CD4-positive, CD25-positive, alpha-beta regulatory T cell (primary cell): Measurements from ENCODE around the gene NUAK1. TPM values are rescaled to one million over a fixed set of nuclear protein-coding genes. Genes with fewer than 3 reads are reported as not detected.

ENCODE experiments used
- ATAC-seq, 2 donors: fragments of 150-1000 bp; cut with Tn5 transposase; one replicate each; pipeline ENCODE4 v1.10.0; 2021; ENCODE audit warnings: low read depth in 2 of 2, moderate number of reproducible peaks in 2 of 2, moderate library complexity in 1 of 2
- DNase-seq, 3 donors: peaks; one replicate each; pipeline versions ENCODE4 v3.0.0 to v3.0.0-alpha.2; 2012 to 2022; ENCODE audit warnings: mixed read lengths in 1 of 3
- H3K27ac ChIP-seq: one replicate; pipeline ENCODE4 v1.7.0; 2013; ENCODE audit warnings: mild to moderate bottlenecking, low read length; ENCODE audit not compliant: insufficient read depth, poor library complexity, severe bottlenecking
- H3K27me3 ChIP-seq: one replicate; pipeline ENCODE4 v1.7.0; 2013; ENCODE audit warnings: low read length; ENCODE audit not compliant: control insufficient read depth, insufficient read depth
- H3K36me3 ChIP-seq: one replicate; pipeline ENCODE4 v1.7.0; 2013; ENCODE audit warnings: mild to moderate bottlenecking, low read length, moderate library complexity; ENCODE audit not compliant: control insufficient read depth, insufficient read depth
- H3K4me1 ChIP-seq: 2 replicates; pipeline ENCODE4 v1.7.0; 2013; ENCODE audit warnings: mild to moderate bottlenecking, low read length; ENCODE audit not compliant: insufficient read depth, control insufficient read depth, poor library complexity, severe bottlenecking
- H3K4me3 ChIP-seq: one replicate; pipeline ENCODE4 v1.7.0; 2013; ENCODE audit warnings: low read depth, mild to moderate bottlenecking, low read length, moderate library complexity
- H3K9me3 ChIP-seq, 2 experiments: 1 replicate in 1 of 2; 2 replicates in 1 of 2; pipeline ENCODE4 v1.7.0; 2013; ENCODE audit warnings: low read length in 2 of 2, mild to moderate bottlenecking in 1 of 2, moderate library complexity in 1 of 2; ENCODE audit not compliant: control insufficient read depth in 2 of 2
- H3K27ac Mint-ChIP-seq, 3 donors: one replicate each; pipeline ENCODE4 v1.8.0; 2020 to 2022; ENCODE audit warnings: mild to moderate bottlenecking in 3 of 3, mixed read lengths in 3 of 3, moderate library complexity in 2 of 3
- H3K27me3 Mint-ChIP-seq: one replicate; pipeline ENCODE4 v1.8.0; 2022; ENCODE audit warnings: mild to moderate bottlenecking, mixed read lengths
- H3K36me3 Mint-ChIP-seq: one replicate; pipeline ENCODE4 v1.8.0; 2020; ENCODE audit warnings: mixed read lengths
- H3K4me1 Mint-ChIP-seq, 4 donors: one replicate each; pipeline ENCODE4 v1.8.0; 2020 to 2022; ENCODE audit warnings: mixed read lengths in 4 of 4, mild to moderate bottlenecking in 1 of 4
- H3K4me3 Mint-ChIP-seq, 4 donors: one replicate each; pipeline ENCODE4 v1.8.0; 2020 to 2022; ENCODE audit warnings: mild to moderate bottlenecking in 4 of 4, mixed read lengths in 4 of 4, moderate library complexity in 3 of 4
- H3K9me3 Mint-ChIP-seq, 7 donors: one replicate each; pipeline ENCODE4 v1.8.0; 2020 to 2022; ENCODE audit warnings: mixed read lengths in 7 of 7, mild to moderate bottlenecking in 3 of 7, moderate library complexity in 2 of 7
- polyA plus RNA-seq, 4 donors: library from polyadenylated mRNA; unstranded; fragments of 300-500 nt; fragmentation: Illumina TruSeq; gene quantifications; one replicate each; pipeline ENCODE4 v1.2.3, GENCODE V29; 2021
- total RNA-seq: library from RNA; stranded (reverse); gene quantifications from one replicate; pipeline ENCODE4 v1.2.3, GENCODE V29; 2022

The NUAK1 gene
- total and polyA plus RNA-seq, 5 donors from 2014 or later, result not detected

- Mint-ChIP-seq H3K27ac (no peak overlapping the region), H3K4me1 (no peaks in the 10 kb centered on the region), H3K36me3 (no peaks in the 10 kb centered on the region), H3K9me3 (peaks cover 0 to 9% (median 3%) of the 10 kb centered on the region in 7 donors), H3K4me3 (no peak overlapping the region), H3K27me3 (peaks cover 20% of the 10 kb centered on the region)
- H3K27me3 ChIP-seq, result no peaks in the 10 kb centered on the region
- H3K36me3 ChIP-seq, result no peaks in the 10 kb centered on the region
- no peak for DNase-seq
- no peak overlapping the region for H3K4me3 ChIP-seq
- no peak for ATAC-seq
- no peaks in the 10 kb centered on the region for H3K4me1 ChIP-seq
- no peak overlapping the region for H3K27ac ChIP-seq
- peaks cover 0 to 4% of the 10 kb centered on the region in 2 experiments for H3K9me3 ChIP-seq
Observed at GRCh38 chr12:106051853-106052531, 86.8 kb downstream of the NUAK1 start.

- Histone ChIP-seq H3K9me3 (no peaks in the 10 kb centered on the region), H3K27ac (no peak overlapping the region), H3K27me3 (no peaks in the 10 kb centered on the region), H3K4me1 (no peaks in the 10 kb centered on the region), H3K36me3 (no peaks in the 10 kb centered on the region), H3K4me3 (no peak overlapping the region)
- H3K4me1 Mint-ChIP-seq, result no peaks in the 10 kb centered on the region
- H3K9me3 Mint-ChIP-seq, result peaks cover 0 to 3% (median 0%) of the 10 kb centered on the region in 7 donors
- DNase-seq (no peak), ATAC-seq (no peak)
- no peaks in the 10 kb centered on the region for H3K36me3 Mint-ChIP-seq
- no peak overlapping the region for H3K4me3 Mint-ChIP-seq
- H3K27ac Mint-ChIP-seq, result no peak overlapping the region
- peaks cover 13% of the 10 kb centered on the region for H3K27me3 Mint-ChIP-seq
Observed at GRCh38 chr12:106049546-106049945, 89.2 kb downstream of the NUAK1 start.

- Histone ChIP-seq H3K9me3 (no peaks in the 10 kb centered on the region), H3K27ac (no peak overlapping the region), H3K4me3 (no peak overlapping the region), H3K27me3 (no peaks in the 10 kb centered on the region), H3K36me3 (no peaks in the 10 kb centered on the region), H3K4me1 (no peaks in the 10 kb centered on the region)
- ATAC-seq (no peak), DNase-seq (no peak)
- Mint-ChIP-seq H3K9me3 (peaks cover 0 to 3% (median 0%) of the 10 kb centered on the region in 7 donors), H3K4me1 (no peaks in the 10 kb centered on the region), H3K27me3 (peaks cover 13% of the 10 kb centered on the region), H3K27ac (no peak overlapping the region), H3K36me3 (no peaks in the 10 kb centered on the region), H3K4me3 (no peak overlapping the region)
Observed at GRCh38 chr12:106049105-106049504, 89.6 kb downstream of the NUAK1 start.

- H3K4me1 Mint-ChIP-seq, result no peaks in the 10 kb centered on the region
- H3K36me3 Mint-ChIP-seq, result no peaks in the 10 kb centered on the region
- peaks cover 13% of the 10 kb centered on the region for H3K27me3 Mint-ChIP-seq
- ATAC-seq (no peak), DNase-seq (no peak)
- H3K27ac ChIP-seq, result no peak overlapping the region
- no peaks in the 10 kb centered on the region for H3K27me3 ChIP-seq
- H3K9me3 ChIP-seq, result no peaks in the 10 kb centered on the region
- no peak overlapping the region for H3K4me3 Mint-ChIP-seq
- peaks cover 0 to 3% (median 0%) of the 10 kb centered on the region in 7 donors for H3K9me3 Mint-ChIP-seq
- no peak overlapping the region for H3K4me3 ChIP-seq
- no peak overlapping the region for H3K27ac Mint-ChIP-seq
- no peaks in the 10 kb centered on the region for H3K4me1 ChIP-seq
- no peaks in the 10 kb centered on the region for H3K36me3 ChIP-seq
Observed at GRCh38 chr12:106048676-106049075, 90.1 kb downstream of the NUAK1 start.

- H3K4me1 ChIP-seq, result no peaks in the 10 kb centered on the region
- H3K27ac ChIP-seq, result no peak overlapping the region
- no peaks in the 10 kb centered on the region for H3K9me3 ChIP-seq
- Mint-ChIP-seq H3K4me3 (no peak overlapping the region), H3K9me3 (peaks cover 0 to 2% (median 0%) of the 10 kb centered on the region in 7 donors), H3K4me1 (no peaks in the 10 kb centered on the region), H3K27ac (no peak overlapping the region), H3K36me3 (no peaks in the 10 kb centered on the region), H3K27me3 (peaks cover 13% of the 10 kb centered on the region)
- no peak for DNase-seq
- ATAC-seq, result no peak
- no peaks in the 10 kb centered on the region for H3K36me3 ChIP-seq
- no peaks in the 10 kb centered on the region for H3K27me3 ChIP-seq
- H3K4me3 ChIP-seq, result no peak overlapping the region
Observed at GRCh38 chr12:106048016-106048415, 90.7 kb downstream of the NUAK1 start.

GRCh38 chr12:106046947-106047346, 91.8 kb downstream of the NUAK1 start:
- no peak for ATAC-seq
- Histone ChIP-seq H3K27ac (no peak overlapping the region), H3K4me3 (no peak overlapping the region), H3K9me3 (no peaks in the 10 kb centered on the region), H3K4me1 (no peaks in the 10 kb centered on the region), H3K27me3 (no peaks in the 10 kb centered on the region), H3K36me3 (no peaks in the 10 kb centered on the region)
- H3K27me3 Mint-ChIP-seq, result peaks cover 13% of the 10 kb centered on the region
- H3K36me3 Mint-ChIP-seq, result no peaks in the 10 kb centered on the region
- H3K9me3 Mint-ChIP-seq, result peaks cover 0 to 2% (median 0%) of the 10 kb centered on the region in 7 donors
- H3K4me1 Mint-ChIP-seq, result no peaks in the 10 kb centered on the region
- no peak overlapping the region for H3K4me3 Mint-ChIP-seq
- no peak for DNase-seq
- no peak overlapping the region for H3K27ac Mint-ChIP-seq

- Histone ChIP-seq H3K36me3 (no peaks in the 10 kb centered on the region), H3K4me1 (no peaks in the 10 kb centered on the region), H3K27ac (no peak overlapping the region), H3K9me3 (no peaks in the 10 kb centered on the region), H3K27me3 (no peaks in the 10 kb centered on the region), H3K4me3 (no peak overlapping the region)
- DNase-seq, result no peak
- H3K9me3 Mint-ChIP-seq, result peaks cover 0 to 2% (median 0%) of the 10 kb centered on the region in 7 donors
- H3K36me3 Mint-ChIP-seq, result no peaks in the 10 kb centered on the region
- no peak overlapping the region for H3K27ac Mint-ChIP-seq
- H3K27me3 Mint-ChIP-seq, result peaks cover 8% of the 10 kb centered on the region
- ATAC-seq, result no peak
- H3K4me3 Mint-ChIP-seq, result no peak overlapping the region
- no peaks in the 10 kb centered on the region for H3K4me1 Mint-ChIP-seq
Observed at GRCh38 chr12:106046301-106046846, 92.4 kb downstream of the NUAK1 start.

- Histone ChIP-seq H3K4me1 (no peaks in the 10 kb centered on the region), H3K27ac (no peak overlapping the region), H3K36me3 (no peaks in the 10 kb centered on the region), H3K9me3 (no peaks in the 10 kb centered on the region), H3K27me3 (no peaks in the 10 kb centered on the region), H3K4me3 (no peak overlapping the region)
- H3K4me1 Mint-ChIP-seq, result no peaks in the 10 kb centered on the region
- no peak for ATAC-seq
- H3K27ac Mint-ChIP-seq, result no peak overlapping the region
- H3K4me3 Mint-ChIP-seq, result no peak overlapping the region
- H3K9me3 Mint-ChIP-seq, result peaks cover 0 to 2% (median 0%) of the 10 kb centered on the region in 7 donors
- peaks cover 7% of the 10 kb centered on the region for H3K27me3 Mint-ChIP-seq
- H3K36me3 Mint-ChIP-seq, result no peaks in the 10 kb centered on the region
- no peak for DNase-seq
Observed at GRCh38 chr12:106045251-106045674, 93.5 kb downstream of the NUAK1 start.
